Activated CD4-positive, CD25-positive, alpha-beta regulatory T cell treated with anti-CD3 and anti-CD28 coated beads, Interleukin-2, amount 50 U/mL, for 72 hours (primary cell): Measurements from ENCODE around the gene TRPM8.
"Not testable (repeated sequence)": the region's sequence is repeated elsewhere in the genome, so short reads cannot be mapped to it uniquely, and the experiment has no call there.

ENCODE experiments used
- DNase-seq: peaks from one replicate; pipeline ENCODE4 v3.0.0; 2021

TRPM8 gene

DNA sequence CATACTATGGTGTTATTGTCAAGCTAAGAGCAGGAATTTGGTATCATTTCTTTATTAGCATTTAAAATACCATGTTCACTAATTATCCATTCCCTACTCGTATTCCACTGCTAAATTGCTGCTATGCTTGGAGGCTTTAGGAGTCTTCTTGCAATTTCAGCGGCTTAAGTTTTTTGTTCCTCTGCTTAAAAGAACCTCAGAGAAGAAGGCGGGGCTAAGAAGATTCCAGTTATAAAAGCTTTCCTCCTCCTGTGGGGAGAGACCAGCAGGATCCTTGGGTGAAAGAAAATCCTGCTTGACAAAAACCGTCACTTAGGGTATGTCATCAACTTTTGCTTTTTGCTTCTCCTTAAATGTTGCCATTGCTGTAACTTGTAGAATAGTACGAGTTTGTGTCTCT is at the start of gene TRPM8:
Gene TRPM8 (plus strand): TSS at position 258 of the 400 bp plus-strand sequence. CDS start 9,165 bp downstream, outside the sequence.
- DNase-seq, result no peak

DNA sequence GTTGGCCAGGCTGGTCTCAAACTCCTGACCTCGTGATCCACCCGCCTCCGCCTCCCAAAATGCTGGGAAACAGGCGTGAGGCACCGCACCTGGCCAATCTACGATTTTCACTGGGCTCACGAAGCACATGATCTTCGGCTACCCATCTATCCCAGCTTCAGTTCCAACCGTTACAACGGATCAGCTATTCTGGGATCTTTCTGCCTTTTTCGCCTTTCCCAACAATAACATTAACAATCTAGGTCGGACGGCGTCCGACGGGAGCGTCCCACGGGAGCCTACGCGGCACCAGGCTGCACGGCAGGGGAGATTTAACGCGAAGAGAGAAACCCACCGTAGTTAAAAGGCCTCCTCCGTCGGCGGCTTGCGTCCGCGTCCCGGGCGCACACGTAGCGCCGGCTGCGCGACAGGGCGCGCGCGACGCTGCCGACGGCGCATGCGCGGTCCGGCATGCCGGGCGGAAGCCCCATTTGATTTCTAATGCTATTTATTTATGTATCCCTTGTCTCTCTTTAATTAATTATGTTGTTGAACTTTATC is 49.1 kb upstream of the TRPM8 start, which contains the start of gene MSL3B:
Gene MSL3B (minus strand): TSS at position 394 of the 540 bp plus-strand sequence.
- DNase-seq, result peak; percentile 69

DNA sequence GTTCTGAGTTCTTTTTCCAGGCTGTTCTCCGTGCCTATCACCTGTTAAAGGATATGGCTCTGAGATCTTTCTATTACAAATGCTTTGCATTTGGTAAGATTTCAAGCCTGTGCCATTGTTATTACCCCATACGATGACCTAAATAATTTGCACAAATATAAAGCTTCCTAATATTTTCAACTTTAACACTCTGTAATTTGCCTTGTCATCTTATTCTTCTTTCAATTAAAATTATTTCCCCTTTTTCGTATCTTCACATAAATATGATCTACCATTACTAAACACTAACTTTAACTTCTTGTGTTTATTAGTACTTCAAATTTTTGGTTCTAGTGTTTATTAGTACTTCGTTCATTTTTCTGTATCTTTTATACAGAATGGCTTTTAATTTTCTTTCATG is 45.7 kb upstream of the TRPM8 start:
- DNase-seq, result no peak

DNA sequence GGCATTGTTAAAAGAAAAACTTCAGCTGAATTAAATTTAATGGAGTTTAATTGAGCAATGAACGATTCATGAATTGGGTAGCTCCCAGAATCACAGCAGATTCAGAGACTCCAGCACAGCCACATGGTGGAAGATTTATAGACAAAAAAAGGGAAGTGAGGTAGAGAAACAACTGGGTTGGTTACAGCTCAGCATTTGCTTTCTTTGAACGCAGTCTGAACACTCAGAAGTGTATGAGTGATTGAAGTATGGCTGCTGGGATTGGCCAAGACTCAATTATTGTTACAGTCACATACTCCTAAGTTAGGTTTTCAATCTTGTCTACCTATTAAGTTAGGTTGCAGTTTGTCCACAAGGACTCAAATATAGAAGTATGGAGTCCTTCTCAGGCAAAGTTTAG is 45.0 kb upstream of the TRPM8 start:
- not testable (repeated sequence) for DNase-seq

DNA sequence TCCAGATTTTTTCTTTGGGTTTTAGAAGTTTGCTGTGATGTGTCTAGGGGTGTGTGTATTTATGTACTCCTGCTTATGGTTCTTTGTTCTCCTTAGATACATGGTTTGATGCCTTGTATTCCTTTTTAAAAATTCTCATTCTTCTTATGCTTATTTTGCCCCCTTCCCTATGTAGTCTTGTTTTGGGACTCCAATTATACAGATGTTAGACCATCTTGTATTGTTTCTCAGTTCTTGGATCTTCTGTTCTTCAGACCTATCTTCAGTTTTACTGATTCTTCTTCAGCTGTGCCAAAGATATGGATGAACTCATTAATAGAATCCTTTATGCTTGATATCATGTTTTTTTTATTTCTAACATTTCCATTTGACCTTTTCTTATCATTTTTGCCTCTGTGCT is 34.8 kb upstream of the TRPM8 start:
- no peak for DNase-seq

DNA sequence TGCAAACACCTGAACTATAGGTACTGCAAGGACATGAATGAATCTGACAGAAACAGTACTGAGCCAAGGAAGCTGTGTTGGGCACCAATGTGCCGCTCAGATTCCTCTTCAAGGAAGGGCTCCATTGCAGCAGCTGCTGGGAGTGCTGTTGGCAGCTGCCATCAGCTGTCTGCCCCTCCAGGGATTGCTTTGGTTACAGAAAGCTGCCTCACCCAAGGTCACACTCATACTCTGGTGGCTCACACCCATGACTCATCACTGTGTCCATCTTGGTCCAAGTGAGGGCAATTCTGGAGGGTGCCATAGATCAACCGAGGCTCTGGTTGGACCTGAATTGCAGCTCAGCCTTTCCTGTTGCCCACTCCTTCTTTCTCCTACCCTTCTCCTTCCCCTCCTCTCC is 24.4 kb upstream of the TRPM8 start:
- no peak for DNase-seq

DNA sequence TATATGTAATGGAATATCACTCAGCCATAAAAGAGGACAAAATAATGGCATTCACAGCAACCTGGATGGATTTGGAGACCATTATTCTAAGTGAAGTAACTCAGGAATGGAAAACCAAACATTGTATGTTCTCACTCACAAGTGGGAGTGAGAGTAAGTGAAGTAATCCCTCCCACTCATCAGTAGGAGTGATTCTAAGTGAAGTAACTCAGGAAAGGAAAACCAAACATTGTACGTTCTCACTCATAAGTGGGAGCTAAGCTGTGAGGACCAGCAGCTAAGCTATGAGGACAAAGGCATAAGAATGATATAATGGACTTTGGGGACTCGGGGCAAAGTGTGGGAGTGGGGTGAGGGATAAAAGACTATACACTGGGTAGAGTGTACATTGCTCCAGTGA is 20.9 kb upstream of the TRPM8 start:
- not testable (repeated sequence) for DNase-seq

DNA sequence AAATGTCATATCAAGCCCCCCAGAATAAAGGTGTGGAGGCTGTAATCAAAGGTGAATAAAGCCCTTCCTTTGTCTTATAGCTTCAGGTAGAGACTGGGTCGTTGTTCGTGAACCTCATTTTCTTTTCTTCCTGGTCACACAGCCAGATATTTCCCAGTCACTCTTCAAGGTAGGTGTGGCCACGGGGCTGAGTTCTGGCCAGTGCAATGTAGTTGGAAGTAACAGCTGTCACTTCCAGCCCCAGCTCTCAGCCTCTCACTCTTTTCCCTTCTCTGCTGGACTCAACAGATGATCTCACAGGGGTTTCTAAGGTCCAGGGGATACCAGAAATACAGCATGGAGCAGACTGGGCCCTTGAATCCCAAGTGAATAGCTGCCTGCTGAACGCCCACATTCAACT is 15.8 kb upstream of the TRPM8 start:
- no peak for DNase-seq

DNA sequence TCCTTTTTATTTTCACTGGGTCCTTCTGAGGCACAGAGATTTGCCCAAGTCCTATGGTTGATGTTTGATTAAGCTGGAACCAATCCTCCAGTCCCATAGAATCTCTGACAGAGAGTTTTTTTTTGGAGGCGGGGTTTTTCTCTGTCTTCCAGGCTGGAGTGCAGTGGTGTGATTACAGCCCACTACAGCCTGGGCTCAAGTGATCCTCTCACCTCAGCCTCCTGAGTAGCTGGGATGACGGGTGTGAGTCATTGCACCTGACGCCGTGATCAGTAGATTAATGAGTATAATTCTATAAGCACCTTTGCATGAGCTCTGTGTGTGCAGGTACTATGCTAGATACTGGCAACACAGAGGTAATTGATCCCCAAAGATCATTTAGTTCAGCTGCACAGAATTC is 15.3 kb upstream of the TRPM8 start:
- DNase-seq, result no peak

DNA sequence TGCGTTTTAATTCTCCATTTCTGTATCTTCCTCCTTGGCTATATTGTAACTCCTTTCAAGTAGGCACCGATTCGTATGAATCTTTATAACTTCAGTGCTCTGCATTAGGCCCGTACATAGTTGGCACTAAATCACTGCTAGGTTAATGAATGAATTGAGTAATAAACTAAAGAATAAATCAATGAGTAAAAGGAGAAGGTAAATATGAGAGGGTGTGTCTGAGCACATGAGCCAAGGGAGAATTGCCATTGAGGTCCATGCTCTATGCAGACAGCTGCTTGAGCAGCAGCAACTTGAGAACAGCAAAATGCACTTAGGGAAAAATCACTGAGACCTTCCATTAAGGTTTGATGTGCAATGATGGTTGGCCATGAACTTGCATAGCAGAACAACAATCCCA is 11.2 kb upstream of the TRPM8 start:
- no peak for DNase-seq

DNA sequence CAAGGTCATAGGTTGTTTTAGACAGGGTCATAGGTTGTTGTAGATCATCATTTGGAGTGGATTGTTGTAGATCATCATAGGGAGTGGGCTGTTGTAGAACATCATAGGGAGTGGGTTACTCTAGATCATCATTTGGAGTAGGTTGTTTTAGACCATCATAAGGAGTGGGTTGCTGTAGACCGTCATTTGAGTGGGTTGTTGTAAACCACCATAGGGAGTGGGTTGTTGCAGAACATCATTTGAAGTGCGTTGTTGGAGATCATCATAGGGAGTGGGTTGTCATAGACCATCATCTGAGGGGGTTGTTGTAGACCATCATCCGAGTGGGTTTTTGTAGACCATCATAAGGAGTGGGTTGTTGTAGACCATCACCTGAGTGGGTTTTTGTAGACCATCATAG is 9.5 kb upstream of the TRPM8 start:
- DNase-seq, result no peak

DNA sequence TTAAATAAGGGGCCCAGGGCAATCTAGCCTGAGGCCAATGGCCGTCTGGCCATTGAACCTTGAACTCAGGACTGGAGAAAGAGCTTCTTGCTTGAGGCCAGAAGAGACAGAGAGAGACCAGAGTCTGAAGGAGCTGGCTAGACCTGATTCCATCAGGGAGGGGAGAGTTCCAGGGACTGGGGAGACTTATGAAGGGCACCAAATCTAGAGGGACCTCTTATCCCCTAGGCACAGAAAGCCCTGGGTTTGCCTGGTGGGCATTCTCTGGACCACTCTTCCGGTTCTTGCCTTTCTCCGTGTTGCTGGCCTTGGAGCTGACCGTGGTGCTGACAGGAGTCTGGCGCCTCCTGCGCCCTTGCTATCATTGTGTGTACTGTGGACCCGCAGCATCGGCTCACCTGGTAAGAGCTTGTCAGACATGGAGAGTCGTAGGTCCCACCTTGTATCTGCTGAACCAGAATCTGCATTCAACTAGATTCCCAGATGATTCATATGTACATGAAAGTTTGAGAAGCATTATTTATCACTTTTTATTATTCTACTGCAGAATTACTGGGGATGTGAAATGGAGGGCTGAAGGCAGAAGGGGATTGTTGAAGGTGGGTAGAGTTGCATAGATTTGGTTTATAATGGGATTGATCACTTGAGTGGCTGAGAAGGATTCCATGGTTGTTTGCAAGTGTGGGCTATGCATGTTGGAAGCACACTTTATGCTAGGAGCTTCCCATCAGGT is 4.3 kb upstream of the TRPM8 start:
- DNase-seq, result no peak

DNA sequence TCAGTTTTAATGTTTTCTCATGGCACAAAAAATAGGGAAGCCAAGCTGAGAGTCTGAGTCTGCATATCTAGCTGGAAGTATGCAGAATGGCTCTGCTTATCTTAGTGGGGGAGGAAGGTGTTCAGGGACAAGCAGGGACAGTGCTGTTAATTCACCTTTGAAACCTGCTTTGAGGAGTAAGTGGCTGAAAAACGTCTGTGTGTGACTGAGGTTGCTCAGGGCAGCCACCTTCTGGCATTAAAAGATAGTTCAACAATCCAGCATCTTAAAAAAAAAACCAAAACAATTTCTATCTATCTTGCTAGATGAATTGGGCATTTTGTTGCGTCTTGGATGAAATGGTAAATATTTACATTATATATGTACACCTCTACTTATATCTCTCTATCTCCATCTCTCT is 2.0 kb upstream of the TRPM8 start:
- DNase-seq, result no peak

DNA sequence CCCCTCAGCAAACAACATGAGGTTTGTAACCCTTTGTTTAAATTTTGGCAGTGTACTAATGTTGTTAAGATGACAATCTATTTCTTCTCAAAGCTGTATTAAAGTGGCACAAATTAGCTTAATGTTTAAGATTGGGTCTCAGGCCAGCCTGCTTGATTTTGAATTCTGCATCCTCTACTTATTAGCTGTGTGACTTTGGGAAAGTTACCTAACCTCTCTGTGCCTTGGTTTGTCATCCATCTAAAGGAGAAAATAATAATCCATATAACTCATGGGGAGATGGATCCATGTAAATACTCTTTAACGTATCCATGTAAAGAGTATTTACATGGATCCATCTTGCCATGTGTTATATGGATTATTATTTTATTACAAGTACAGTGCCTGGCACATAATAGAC is 2.1 kb downstream of the TRPM8 start:
- DNase-seq, result no peak

DNA sequence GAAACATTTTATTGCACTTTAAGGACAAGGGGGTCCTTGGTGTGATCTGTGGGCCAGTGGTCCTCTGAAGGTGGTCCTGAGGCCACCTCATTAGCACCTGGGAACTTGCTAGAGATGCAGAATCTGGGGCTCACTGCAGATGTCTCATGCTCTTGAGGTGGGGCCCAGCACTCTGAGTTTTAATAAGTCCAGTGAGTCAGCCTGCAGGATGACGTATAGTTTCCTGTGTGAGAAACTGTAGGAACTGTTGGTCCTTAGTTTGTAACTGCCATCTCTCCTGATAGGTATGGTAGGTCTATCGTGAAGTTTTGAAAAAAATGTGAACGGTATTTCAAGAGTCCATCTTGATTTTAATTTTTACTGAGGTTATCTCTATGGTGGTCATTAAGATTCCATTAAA is 2.8 kb downstream of the TRPM8 start:
- DNase-seq, result no peak

DNA sequence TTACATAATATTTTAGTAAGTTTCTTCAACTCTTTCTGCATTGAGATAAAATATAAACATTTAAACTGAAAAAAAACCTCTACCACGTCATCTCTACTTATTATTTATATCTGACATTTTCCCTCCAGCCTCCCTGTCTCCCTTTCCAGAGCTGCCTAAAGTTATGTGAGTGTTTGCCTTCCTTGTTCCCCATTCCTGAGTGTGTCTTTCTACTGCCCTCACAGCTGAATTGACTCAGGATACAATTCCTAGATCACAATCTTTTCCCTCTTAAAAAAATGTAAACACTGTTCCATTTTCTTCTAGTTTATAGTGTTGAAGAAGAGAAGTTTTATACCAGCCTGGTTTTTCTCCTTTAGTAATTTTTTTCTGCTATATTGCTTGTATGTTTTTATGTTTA is 5.3 kb downstream of the TRPM8 start:
- no peak for DNase-seq

DNA sequence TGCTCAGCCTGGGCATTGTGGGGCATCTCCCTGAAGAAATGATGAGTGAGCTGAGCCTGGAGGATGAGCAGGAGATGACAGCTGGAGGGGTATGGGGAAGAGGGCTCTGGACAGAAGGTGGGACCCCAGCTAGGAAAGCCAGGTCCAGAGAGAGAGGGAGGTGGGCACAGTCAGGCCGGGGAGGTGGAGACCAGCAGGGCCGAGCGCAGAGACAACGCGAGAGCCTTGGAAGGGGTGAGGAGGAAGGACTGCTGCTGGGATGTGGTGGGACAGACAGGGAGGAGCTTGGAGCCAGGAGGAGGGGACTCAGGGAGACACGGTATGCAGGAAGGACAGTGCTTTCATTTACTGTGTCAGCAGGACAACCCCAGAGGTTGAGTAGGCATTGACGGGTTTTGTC is 8.2 kb downstream of the TRPM8 start:
- no peak for DNase-seq

DNA sequence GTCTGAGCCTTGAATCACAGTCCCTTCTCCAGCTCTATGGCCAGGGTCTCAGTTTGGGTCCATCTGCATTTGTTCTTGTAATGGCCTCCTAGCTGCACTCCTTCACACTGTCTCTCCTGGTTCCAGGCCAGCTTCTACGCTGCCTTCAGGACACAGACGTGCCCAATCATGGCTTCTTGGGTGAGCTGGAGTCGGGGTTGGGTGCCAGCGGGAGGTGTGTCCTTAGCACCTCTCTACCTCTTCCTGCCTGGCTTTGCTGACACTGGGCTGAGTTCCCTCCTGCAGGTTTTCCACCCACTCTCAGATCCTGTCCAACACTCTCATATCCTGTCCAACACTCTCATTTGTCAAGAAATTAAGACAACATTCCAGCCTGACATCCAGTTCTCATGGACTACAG is 9.6 kb downstream of the TRPM8 start:
- DNase-seq, result no peak

DNA sequence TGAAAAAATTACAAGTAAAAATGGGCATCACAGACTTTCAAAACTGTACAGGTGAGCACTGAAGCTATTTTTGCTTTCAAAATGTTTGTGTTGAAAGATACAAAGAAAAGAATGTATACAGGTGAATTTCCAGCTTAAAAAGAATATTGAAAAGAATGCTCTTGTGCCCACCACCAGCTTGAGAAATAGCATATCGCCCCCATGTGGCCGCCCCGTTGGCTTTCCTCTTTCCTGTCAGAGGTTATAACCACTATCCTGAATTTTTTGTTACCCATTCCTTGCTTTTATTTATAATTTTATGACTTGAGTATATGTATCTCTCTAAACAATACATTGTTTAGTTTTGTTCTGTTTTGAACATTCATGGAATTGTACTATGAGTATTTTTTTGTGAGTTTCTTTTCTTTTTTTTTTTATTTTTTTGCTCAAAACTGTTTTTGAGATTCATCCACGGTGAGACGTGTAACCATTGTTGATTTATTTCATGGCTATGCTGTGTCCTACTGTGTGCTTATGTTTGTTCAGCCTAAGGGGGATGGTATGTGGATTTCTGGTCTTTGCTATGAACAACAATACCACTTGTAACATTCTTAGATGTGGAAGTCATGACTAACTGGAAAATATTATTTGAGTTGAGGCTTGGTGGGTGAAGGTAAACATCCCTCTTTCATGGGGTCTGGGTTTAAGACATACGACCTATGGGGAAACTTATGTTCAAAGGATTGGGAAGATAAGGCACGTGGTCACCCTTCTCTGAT is 11.6 kb downstream of the TRPM8 start:
- no peak for DNase-seq

DNA sequence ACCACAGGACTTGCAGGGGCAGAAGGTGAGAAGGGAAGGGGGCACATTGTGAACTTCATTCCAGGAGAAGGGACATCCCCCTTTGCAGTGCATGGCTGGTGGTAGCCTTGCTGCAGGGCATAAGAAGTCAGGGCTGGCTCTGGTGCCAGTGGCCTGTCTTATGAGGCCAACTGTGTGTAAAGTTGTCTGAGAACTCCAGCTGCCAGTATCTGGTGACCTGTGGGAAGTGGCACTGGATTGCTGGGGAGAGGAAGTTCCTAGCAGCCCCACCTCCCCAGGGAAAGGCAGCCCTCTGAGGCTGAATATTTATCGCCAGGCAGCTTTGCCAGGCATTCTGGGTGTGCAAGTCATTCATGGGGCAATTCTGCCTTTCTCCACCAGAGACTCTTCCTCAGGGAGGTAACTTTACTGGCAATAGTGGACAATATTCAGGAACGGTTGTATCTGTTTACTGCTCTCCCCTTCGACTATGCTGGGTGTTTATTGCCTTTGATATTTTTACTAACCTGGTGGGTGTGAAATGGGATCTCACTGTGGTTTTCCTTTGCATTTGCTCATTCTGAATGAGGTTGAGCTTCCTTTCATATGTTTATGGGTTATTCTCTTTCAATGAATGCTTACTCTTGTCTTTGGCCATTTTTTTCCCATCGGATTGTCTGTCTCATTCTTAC is 12.3 kb downstream of the TRPM8 start:
- DNase-seq, result no peak

DNA sequence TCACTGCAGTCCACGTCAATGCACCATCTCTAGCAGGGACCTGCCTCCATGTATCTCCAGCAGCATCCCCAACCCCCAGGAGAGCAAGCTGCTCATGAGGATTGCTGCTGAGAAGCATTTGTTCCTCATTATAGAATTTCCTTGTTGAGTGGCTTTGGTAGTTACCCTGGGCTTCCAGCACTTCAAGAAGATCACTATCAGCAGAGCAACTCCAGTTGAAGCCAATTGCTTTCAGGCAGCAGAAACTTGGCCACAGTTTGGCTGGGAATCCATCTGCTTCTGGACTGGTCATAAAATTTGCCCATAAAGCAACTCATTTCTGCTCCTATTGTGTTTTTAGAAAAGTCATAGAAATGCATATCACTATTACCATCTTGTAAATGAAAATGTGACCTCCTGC is 17.4 kb downstream of the TRPM8 start:
- no peak for DNase-seq

DNA sequence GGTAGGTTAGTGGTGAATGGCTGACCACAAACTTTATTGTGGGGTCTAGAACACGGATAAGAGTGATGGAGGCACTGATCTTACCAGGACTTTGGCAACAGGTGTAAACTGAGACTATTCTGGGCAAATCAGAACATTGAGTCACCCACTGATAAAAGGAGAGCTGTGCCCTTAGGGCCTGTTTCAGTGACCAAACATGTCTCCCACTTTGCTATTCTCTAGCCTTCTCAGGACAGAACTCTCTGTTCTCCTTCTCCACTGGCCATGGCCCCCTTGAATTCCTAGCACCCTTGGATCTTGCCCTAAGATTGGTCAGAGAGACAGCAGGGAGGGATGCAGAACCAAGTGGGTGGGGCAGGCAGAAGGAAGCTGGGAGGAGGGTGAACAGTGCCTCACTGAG is 18.3 kb downstream of the TRPM8 start:
- DNase-seq, result no peak

DNA sequence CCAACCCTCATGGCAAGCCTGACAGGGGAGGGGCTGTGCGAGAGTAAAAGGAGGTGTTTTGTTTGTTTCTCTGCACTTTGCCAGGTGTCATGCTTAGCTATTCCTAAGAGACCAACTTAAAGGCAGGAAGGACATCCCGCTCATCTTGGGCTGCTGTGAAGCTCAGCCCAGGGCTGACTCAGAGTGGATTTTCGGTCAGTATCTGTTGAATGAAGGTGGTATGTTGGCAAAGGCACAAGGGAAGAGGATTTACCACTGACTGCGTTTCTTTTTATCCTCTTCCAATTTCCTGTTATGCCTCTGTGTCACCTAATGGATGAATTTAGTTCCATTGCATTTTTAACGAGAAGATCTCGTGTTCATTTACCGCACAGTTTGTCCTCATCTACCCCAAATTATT is 18.9 kb downstream of the TRPM8 start:
- no peak for DNase-seq
